Upper lobe of right lung (tissue), 1 donor: Measurements from ENCODE around the gene JAZF1. TPM values are rescaled to one million over a fixed set of nuclear protein-coding genes. Genes with fewer than 3 reads are reported as not detected.

Experiments used
- ATAC-seq: fragments of 200-7000 bp; cut with Tn5 transposase; one replicate; pipeline ENCODE4 v1.9.1; 2020; ENCODE audit warnings: mild to moderate bottlenecking, moderate library complexity
- DNase-seq: peaks from one replicate; pipeline ENCODE4 v3.0.0-alpha.2; 2020
- H3K27ac ChIP-seq: fragments of 200-600 bp; one replicate; pipeline ENCODE4 v1.8.0; 2022
- H3K27me3 ChIP-seq: fragments of 200-600 bp; one replicate; pipeline ENCODE4 v1.8.0; 2022; ENCODE audit warnings: mild to moderate bottlenecking
- H3K36me3 ChIP-seq: fragments of 200-600 bp; one replicate; pipeline ENCODE4 v1.8.0; 2022
- H3K4me1 ChIP-seq: fragments of 200-600 bp; one replicate; pipeline ENCODE4 v1.8.0; 2022
- H3K4me3 ChIP-seq: fragments of 200-600 bp; one replicate; pipeline ENCODE4 v1.8.0; 2022; ENCODE audit warnings: mild to moderate bottlenecking
- H3K9me3 ChIP-seq: fragments of 200-600 bp; one replicate; pipeline ENCODE4 v1.8.0; 2022
- intact Hi-C: fragments of 100-400 bp; cut with DNase I; formaldehyde crosslinking; loops from one replicate; pipeline ENCODE4 v1.11.0; 2022
- total RNA-seq: library from RNA; stranded (reverse); fragmentation: NEBNext Ultra II Directional; extraction: Animal tissue kit (Norgen Biotek cat#: 25700); gene quantifications from one replicate; pipeline ENCODE4 v1.2.1, GENCODE V29; 2021
- TF ChIP-seq, protein P1 (sequence below): fragments of 200-600 bp; IDR thresholded peaks from one replicate; pipeline ENCODE4 v1.8.0; 2022; ENCODE audit warnings: antibody characterized with exemption
- donor health status: DM: no; HTN: yes; CAD: no; lungs with severe emphysema.

JAZF1 gene
- total RNA-seq, 1 donor from 2014 or later = 20.6 TPM

DNA sequence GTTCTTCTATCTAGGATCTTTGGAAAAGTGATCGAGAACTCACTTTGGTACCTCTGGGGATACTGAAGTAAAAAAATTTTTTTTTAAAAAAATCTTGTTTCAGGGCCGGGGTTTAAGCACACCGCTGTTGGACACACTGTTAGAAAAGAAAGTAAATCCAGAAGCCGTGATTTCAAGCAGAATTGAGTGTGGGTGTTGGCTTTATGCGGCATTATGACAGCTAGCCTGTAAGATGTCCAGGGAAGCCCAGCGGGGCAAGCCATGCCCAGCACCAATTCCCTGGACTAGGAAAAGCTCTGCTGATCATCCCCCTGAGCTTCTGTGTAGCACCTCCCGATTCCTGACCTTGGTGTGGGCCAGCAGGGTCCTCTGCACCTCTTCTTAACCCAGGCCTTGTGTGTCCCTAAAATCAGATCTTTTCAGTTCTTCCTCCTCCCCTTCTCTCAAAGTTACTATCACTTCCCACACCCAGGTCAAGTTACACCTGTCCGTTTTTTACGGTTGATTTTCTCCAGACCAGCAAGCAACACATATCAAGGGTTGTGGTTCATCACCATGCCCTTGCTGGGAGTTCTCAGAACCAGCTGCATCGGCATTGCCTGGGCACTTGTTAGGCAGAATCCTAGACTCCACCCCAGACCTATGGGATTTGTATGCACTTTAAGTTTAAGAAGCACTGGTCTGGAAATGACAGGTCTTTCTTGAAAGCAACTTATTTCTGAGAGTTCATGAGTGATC is 235.4 kb downstream of the JAZF1 start:
- Histone ChIP-seq H3K36me3 (no peaks in the 10 kb centered on the region), H3K4me3 (no peak overlapping the region), H3K4me1 (no peaks in the 10 kb centered on the region), H3K27me3 (no peaks in the 10 kb centered on the region), H3K27ac (no peak overlapping the region), H3K9me3 (no peaks in the 10 kb centered on the region)
- TF ChIP-seq, protein P1, sequence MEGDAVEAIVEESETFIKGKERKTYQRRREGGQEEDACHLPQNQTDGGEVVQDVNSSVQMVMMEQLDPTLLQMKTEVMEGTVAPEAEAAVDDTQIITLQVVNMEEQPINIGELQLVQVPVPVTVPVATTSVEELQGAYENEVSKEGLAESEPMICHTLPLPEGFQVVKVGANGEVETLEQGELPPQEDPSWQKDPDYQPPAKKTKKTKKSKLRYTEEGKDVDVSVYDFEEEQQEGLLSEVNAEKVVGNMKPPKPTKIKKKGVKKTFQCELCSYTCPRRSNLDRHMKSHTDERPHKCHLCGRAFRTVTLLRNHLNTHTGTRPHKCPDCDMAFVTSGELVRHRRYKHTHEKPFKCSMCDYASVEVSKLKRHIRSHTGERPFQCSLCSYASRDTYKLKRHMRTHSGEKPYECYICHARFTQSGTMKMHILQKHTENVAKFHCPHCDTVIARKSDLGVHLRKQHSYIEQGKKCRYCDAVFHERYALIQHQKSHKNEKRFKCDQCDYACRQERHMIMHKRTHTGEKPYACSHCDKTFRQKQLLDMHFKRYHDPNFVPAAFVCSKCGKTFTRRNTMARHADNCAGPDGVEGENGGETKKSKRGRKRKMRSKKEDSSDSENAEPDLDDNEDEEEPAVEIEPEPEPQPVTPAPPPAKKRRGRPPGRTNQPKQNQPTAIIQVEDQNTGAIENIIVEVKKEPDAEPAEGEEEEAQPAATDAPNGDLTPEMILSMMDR = no peak
- DNase-seq (no peak), ATAC-seq (no peak)
- intact Hi-C loops = no loop called here

DNA sequence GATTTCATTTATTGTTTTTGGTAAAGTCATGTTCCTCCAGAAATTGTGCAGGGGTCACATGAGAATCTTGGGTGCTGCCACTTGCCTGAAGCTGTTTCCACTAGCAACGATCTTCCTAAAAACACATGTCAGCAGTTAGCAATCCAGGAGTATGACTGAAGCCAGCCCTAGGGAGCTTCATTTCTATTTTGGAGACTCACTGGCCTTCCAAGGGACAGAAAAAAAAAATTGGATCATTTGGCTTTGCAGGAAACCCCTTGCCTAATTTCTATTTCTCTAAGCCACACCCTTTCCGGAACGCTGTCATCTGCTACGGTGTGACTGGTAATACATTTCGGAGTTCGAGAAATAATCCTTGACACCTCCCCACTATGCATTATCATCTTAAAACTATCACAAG is 236.0 kb downstream of the JAZF1 start:
- Histone ChIP-seq H3K9me3 (no peaks in the 10 kb centered on the region), H3K27ac (no peak overlapping the region), H3K4me1 (no peaks in the 10 kb centered on the region), H3K27me3 (no peaks in the 10 kb centered on the region), H3K36me3 (no peaks in the 10 kb centered on the region), H3K4me3 (no peak overlapping the region)
- intact Hi-C loops = no loop called here
- TF ChIP-seq, protein P1 = no peak
- DNase-seq (no peak), ATAC-seq (no peak)

DNA sequence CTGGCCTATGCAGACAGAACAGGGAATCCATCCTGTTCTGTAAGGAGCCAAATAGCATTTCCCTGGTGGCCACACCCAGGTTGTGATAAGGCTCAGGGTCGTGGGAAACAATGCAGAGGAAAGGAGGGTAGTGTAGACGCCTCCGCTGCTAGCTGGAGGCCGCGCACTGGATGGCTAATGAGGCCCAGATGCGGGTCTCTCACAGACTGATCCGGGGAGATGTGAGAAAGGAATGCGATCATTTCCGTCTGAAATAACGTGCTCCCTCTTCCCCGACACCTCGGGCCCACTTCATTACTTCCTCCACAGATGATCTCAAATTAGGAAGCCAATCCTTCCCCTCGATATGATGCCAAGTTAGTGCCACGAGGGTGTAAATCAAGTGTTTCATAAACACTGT is 237.4 kb downstream of the JAZF1 start:
- DNase-seq = no peak
- H3K9me3 ChIP-seq = no peaks in the 10 kb centered on the region
- ATAC-seq = no peak
- H3K27me3 ChIP-seq = no peaks in the 10 kb centered on the region
- H3K36me3 ChIP-seq = no peaks in the 10 kb centered on the region
- no peak overlapping the region for H3K4me3 ChIP-seq
- no peak overlapping the region for H3K27ac ChIP-seq
- TF ChIP-seq, protein P1 = no peak
- intact Hi-C loops = no loop called here
- H3K4me1 ChIP-seq = no peaks in the 10 kb centered on the region

- TF ChIP-seq, protein P1 = no peak
- DNase-seq (no peak), ATAC-seq (no peak)
- no peak overlapping the region for H3K27ac ChIP-seq
- H3K27me3 ChIP-seq = no peaks in the 10 kb centered on the region
- no peaks in the 10 kb centered on the region for H3K9me3 ChIP-seq
- no peaks in the 10 kb centered on the region for H3K36me3 ChIP-seq
- intact Hi-C loops = no loop called here
- no peaks in the 10 kb centered on the region for H3K4me1 ChIP-seq
- H3K4me3 ChIP-seq = no peak overlapping the region
These were observed 237.9 kb downstream of the JAZF1 start for GRCh38 chr7:27942711-27943110.

DNA sequence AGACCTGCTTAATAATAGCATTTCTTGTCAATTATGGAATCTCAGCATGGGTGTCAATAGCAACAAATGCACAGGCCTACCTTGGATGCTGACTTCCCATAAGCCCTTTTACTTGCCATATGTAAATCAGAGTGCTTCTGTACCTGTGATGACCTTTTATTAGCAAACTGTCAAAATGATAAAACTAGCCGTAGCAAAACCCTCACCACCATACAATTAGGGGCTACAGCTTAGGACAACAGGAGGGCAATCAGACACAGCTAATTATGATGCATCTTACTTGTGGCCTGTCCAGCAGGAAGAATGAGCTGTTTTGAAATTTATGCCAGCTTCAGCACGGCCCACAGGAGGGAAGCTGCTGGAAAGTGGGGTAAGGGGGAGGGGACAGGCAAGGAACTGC is 239.1 kb downstream of the JAZF1 start:
- no peak overlapping the region for H3K4me3 ChIP-seq
- DNase-seq (no peak), ATAC-seq (no peak)
- H3K36me3 ChIP-seq = no peaks in the 10 kb centered on the region
- no peaks in the 10 kb centered on the region for H3K27me3 ChIP-seq
- no peaks in the 10 kb centered on the region for H3K9me3 ChIP-seq
- H3K4me1 ChIP-seq = no peaks in the 10 kb centered on the region
- TF ChIP-seq, protein P1 = no peak
- intact Hi-C loops = no loop called here
- no peak overlapping the region for H3K27ac ChIP-seq

DNA sequence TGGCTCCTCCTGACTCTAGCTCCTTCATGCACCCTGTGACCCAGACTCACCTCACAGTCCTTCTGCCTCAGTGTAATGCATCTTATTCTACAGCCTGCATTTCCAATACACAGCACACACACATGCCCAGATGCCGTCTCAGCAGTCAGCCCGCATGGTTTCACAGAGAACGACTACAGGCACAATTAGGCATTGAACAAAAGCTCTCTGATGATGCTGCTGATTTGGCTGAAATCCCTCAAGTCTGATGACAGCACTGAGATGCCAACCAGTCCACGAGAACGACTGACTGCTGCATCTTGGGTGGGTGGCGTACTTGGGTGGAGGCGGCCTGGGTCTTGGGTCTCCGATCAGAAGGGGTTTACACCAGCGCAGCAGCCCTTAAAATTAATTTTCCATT is 240.3 kb downstream of the JAZF1 start:
- Histone ChIP-seq H3K4me3 (no peak overlapping the region), H3K4me1 (no peaks in the 10 kb centered on the region), H3K27ac (no peak overlapping the region), H3K36me3 (no peaks in the 10 kb centered on the region), H3K27me3 (no peaks in the 10 kb centered on the region), H3K9me3 (no peaks in the 10 kb centered on the region)
- intact Hi-C loops = no loop called here
- DNase-seq = no peak
- TF ChIP-seq, protein P1 = no peak
- ATAC-seq = no peak
